Measurements from ENCODE around the gene FAM210B. TPM values are rescaled to one million over a fixed set of nuclear protein-coding genes. Genes with fewer than 3 reads are reported as not detected.

The FAM210B gene
- total RNA-seq, 3 donors from 2014 or later = 62.6 to 100.0 (median 80.8) TPM

DNA sequence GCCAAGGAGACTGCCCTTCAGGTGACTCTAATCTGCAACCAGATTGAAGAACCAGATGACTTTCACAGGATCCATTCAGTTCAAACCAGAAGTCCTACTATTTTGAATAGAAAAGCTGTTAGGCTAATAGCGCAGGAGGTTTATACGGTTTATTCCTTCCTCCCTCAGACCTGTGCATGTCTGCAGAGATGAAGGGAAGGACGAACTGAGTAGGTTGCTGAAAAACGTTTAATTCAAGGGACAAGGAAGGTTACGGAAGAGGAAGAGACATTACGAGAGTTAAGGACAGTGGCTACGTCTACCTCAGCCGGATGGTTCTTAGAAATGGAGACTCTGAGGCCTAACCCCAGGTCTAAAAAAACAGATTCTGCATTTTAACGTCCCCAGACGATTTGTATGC lies 32.3 kb downstream of the FAM210B start:
- Histone ChIP-seq H3K4me3 (peak overlapping the region; percentile 77 to 96 (median 85)), H3K9me3 (no peaks in the 10 kb centered on the region), H3K27me3 (no peaks in the 10 kb centered on the region), H3K36me3 (no peaks in the 10 kb centered on the region), H3K4me1 (peaks cover 0 to 24% of the 10 kb centered on the region in 2 donors), H3K27ac (no peak overlapping the region)
- intact Hi-C loops (cut with DNase I; ENCODE audit: low total_unique reads) = no loop called here
- TF ChIP-seq, protein P1, sequence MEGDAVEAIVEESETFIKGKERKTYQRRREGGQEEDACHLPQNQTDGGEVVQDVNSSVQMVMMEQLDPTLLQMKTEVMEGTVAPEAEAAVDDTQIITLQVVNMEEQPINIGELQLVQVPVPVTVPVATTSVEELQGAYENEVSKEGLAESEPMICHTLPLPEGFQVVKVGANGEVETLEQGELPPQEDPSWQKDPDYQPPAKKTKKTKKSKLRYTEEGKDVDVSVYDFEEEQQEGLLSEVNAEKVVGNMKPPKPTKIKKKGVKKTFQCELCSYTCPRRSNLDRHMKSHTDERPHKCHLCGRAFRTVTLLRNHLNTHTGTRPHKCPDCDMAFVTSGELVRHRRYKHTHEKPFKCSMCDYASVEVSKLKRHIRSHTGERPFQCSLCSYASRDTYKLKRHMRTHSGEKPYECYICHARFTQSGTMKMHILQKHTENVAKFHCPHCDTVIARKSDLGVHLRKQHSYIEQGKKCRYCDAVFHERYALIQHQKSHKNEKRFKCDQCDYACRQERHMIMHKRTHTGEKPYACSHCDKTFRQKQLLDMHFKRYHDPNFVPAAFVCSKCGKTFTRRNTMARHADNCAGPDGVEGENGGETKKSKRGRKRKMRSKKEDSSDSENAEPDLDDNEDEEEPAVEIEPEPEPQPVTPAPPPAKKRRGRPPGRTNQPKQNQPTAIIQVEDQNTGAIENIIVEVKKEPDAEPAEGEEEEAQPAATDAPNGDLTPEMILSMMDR (IDR thresholded peaks at IDR 0.05) = no peak
- TF ChIP-seq POLR2A (IDR thresholded peaks at IDR 0.05) (no peak), POLR2AphosphoS5 (IDR thresholded peaks at IDR 0.05) (no peak)
- no peak for DNase-seq (ENCODE audit: low spot score in 2 of 2)

- Histone ChIP-seq H3K36me3 (peaks cover under 1% of the 10 kb centered on the region), H3K4me1 (peaks cover 0 to 24% of the 10 kb centered on the region in 2 donors), H3K27ac (peak overlapping the region; percentile 90 to 96), H3K9me3 (no peaks in the 10 kb centered on the region), H3K27me3 (no peaks in the 10 kb centered on the region), H3K4me3 (peak overlapping the region; percentile 77 to 96 (median 85))
- TF ChIP-seq, protein P1 (IDR thresholded peaks at IDR 0.05) = no peak
- TF ChIP-seq POLR2AphosphoS5 (IDR thresholded peaks at IDR 0.05) (no peak), POLR2A (IDR thresholded peaks at IDR 0.05) (no peak)
- DNase-seq (ENCODE audit: low spot score in 2 of 2) = no peak
- intact Hi-C loops (cut with DNase I; ENCODE audit: low total_unique reads) = no loop called here
Observed at GRCh38 chr20:56391596-56392131, 32.9 kb downstream of the FAM210B start.

DNA sequence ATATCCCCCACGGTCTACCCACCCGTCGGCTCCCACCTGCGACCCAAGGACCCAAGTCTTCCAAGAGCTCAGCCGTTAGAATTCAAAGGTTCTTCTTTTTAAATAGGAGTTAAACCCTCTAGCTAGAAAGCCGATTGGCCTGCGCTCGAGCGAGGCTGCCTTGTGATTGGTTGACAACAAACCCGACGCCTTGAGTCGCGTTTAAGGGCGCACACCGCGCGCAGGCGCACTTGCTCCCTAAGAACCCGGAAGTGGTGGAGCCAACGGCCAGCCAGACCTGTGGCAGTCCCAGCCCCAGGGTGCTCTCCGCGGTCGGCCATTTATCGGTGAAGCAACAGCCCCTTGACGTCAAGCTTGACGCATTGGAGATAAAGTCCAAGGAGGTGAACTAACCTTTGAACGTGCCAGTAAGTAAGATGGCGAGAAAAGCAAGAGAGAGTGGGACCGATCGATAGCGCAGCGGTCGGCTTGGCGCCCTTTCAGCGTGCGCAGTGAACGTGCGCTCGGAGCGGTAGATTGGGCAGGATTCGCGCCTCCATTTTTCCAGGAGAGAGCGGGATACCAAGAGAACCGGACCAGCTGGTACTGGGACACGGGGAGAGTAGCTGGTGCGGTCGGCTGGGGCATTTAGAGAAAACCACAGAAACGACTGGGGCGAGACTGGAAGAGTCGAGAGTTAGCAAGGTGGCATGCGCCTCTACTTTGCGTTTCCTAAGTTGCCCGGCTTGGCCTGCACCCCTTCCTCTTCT lies 33.5 kb downstream of the FAM210B start, which contains the start of the genes AURKA and CSTF1:
Gene AURKA, minus strand, starts transcription at position 84 of the 749 bp plus-strand sequence. CDS start 4,018 bp downstream, outside the sequence.
Gene CSTF1, plus strand, starts transcription at position 514 of the 749 bp plus-strand sequence. CDS start 2,908 bp downstream, outside the sequence.
- Histone ChIP-seq H3K4me3 (peak within 1 kb of the TSS; percentile 77 to 96 (median 85)), H3K27me3 (no peaks in the 10 kb centered on the region), H3K4me1 (peaks cover 0 to 24% of the 10 kb centered on the region in 2 donors), H3K9me3 (no peaks in the 10 kb centered on the region), H3K36me3 (peaks cover 7% of the 10 kb centered on the region), H3K27ac (peak within 1 kb of the TSS; percentile 90 to 96)
- DNase-seq (ENCODE audit: low spot score in 2 of 2) = peak; percentile 99
- TF ChIP-seq POLR2AphosphoS5 (IDR thresholded peaks at IDR 0.05) = peak; percentile 91 to 97 (median 93)
- TF ChIP-seq, protein P1 (IDR thresholded peaks at IDR 0.05) = no peak
- intact Hi-C loops (cut with DNase I; ENCODE audit: low total_unique reads) = no loop called here

DNA sequence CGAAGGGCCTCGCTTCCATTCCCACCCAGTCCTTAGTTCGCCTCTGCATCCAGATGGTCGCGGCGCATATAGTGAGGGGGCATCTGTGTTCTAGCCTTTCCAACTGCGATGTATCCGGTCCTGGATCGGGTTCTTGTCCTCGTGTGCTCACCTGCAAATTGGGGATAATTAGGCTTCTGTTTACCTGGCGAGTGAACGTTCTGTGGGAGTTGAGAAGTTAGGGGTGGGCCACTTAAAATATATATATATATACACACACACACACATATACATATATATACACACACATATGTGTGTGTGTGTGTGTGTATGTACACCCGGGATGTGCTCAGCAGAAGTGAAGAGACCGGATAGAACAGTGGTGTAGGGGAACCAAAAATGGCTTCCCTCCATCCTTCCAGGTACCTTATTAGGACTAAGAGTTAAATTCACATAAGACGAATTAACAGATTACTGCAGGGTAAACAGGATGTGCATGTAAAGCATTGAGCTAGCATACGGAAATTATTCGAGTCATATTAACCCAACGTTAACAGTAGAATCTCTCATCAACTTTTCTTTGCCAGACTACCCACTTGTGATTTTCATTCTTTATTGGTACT lies 34.2 kb downstream of the FAM210B start:
- Histone ChIP-seq H3K4me1 (peaks cover 0 to 24% of the 10 kb centered on the region in 2 donors), H3K9me3 (no peaks in the 10 kb centered on the region), H3K4me3 (peak overlapping the region; percentile 77 to 96 (median 85)), H3K36me3 (peaks cover 11% of the 10 kb centered on the region), H3K27me3 (no peaks in the 10 kb centered on the region), H3K27ac (peak overlapping the region; percentile 90 to 96)
- intact Hi-C loops (cut with DNase I; ENCODE audit: low total_unique reads) = no loop called here
- TF ChIP-seq, protein P1 (IDR thresholded peaks at IDR 0.05) = no peak
- TF ChIP-seq POLR2AphosphoS5 (IDR thresholded peaks at IDR 0.05) (no peak), POLR2A (IDR thresholded peaks at IDR 0.05) (no peak)
- DNase-seq (ENCODE audit: low spot score in 2 of 2) = no peak
